Measurements from ENCODE around the gene IL2RG.

Gene IL2RG

DNA sequence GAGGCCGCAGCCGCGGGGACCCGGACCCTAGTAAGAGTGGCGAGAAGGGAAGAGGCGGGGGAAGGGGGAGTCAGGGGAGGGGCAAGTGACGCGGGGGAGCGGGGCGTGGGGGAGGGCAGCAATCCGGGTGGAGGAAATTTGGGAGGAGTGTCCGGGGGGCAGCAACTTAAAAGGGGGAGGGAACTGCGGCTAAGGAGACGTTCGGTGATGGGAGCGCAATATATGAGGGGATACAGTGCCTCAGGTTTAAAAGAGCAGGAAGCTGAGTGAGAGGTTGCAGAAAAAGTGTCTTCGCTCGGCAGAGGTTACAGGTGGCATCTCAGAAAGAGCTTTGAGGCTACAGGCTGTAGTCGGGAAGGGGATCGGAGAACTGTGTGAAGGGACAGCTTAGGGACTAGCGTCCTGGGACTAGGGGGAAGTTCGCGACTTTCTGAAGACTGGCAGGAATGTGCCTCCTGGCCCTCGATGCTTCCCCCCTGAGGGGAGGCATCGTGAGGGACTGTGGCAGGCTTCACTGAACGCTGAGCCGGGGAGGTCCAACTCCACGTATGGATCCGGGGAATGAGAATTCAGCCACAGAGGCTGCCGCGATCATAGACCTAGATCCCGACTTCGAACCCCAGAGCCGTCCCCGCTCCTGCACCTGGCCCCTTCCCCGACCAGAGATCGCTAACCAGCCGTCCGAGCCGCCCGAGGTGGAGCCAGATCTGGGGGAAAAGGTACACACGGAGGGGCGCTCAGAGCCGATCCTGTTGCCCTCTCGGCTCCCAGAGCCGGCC is 15.2 kb downstream of the IL2RG start:
- TF ChIP-seq, protein P1, sequence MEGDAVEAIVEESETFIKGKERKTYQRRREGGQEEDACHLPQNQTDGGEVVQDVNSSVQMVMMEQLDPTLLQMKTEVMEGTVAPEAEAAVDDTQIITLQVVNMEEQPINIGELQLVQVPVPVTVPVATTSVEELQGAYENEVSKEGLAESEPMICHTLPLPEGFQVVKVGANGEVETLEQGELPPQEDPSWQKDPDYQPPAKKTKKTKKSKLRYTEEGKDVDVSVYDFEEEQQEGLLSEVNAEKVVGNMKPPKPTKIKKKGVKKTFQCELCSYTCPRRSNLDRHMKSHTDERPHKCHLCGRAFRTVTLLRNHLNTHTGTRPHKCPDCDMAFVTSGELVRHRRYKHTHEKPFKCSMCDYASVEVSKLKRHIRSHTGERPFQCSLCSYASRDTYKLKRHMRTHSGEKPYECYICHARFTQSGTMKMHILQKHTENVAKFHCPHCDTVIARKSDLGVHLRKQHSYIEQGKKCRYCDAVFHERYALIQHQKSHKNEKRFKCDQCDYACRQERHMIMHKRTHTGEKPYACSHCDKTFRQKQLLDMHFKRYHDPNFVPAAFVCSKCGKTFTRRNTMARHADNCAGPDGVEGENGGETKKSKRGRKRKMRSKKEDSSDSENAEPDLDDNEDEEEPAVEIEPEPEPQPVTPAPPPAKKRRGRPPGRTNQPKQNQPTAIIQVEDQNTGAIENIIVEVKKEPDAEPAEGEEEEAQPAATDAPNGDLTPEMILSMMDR (conservative IDR thresholded peaks at IDR 0.05; ENCODE audit: low read depth, low read length), result no peak
- no peak for DNase-seq (ENCODE audit: low read depth)
- H3K4me3 ChIP-seq (ENCODE audit: low read depth, low read length), result peak overlapping the region; percentile 61

DNA sequence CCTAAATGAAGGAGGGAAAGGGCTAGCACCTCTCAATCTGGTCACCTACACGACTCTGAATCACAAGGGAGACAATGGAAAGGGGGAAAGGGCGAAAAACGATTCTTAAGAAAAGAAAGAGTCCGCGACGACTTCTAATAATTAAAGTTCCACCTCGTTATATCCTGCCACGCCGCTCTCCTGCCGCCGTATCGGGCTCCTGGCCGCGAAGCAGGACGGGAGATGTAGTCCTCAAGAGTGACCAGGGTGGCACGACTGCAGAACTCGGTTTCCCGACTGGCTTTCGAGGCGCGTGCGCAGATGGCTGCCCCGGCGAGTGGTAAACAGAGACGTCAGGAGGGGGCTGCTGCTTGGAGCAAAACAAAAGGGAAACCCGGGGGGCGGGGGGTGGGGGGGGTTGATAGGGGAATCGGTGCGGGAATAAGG is 15.8 kb downstream of the IL2RG start, which contains the start of gene FOXO4:
Gene FOXO4 (plus strand): TSS at position 297 of the 426 bp plus-strand sequence. CDS start 678 bp downstream, outside the sequence.
- peak; percentile 89 for DNase-seq (ENCODE audit: low read depth)
- peak within 1 kb of the TSS; percentile 61 for H3K4me3 ChIP-seq (ENCODE audit: low read depth, low read length)
- TF ChIP-seq, protein P1 (conservative IDR thresholded peaks at IDR 0.05; ENCODE audit: low read depth, low read length), result no peak

DNA sequence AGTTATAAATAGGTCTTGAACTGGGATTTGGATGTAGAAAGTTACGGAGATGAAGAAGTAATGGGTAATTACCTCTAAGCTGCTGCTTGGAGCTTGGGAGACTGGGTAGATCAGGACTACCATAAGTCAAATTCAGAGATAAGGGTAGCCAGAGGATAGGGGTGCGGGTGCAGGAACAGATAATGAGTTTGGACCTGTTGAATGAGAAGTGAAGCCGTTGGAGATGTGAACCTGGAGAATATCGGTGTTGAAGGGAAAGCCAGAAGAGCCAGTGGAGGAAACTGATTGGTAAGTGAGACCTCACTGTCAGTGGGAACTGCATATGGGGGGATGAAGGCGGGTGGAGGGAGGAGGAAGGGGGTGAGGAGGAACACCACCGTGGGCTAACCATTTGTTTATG is 16.3 kb downstream of the IL2RG start:
- peak overlapping the region; percentile 61 for H3K4me3 ChIP-seq (ENCODE audit: low read depth, low read length)
- TF ChIP-seq, protein P1 (conservative IDR thresholded peaks at IDR 0.05; ENCODE audit: low read depth, low read length), result no peak
- no peak for DNase-seq (ENCODE audit: low read depth)

GRCh38 chrX:71091263-71091662 is 20.1 kb downstream of the IL2RG start:
- DNase-seq (ENCODE audit: low read depth), result no peak
- no peak overlapping the region for H3K4me3 ChIP-seq (ENCODE audit: low read depth, low read length)
- TF ChIP-seq, protein P1 (conservative IDR thresholded peaks at IDR 0.05; ENCODE audit: low read depth, low read length), result no peak

- TF ChIP-seq, protein P1 (conservative IDR thresholded peaks at IDR 0.05; ENCODE audit: low read depth, low read length), result no peak
- no peak overlapping the region for H3K4me3 ChIP-seq (ENCODE audit: low read depth, low read length)
- DNase-seq (ENCODE audit: low read depth), result no peak
Measured at GRCh38 chrX:71085900-71086299, 25.5 kb downstream of the IL2RG start.

GRCh38 chrX:71082822-71083221 is 28.6 kb downstream of the IL2RG start:
- H3K4me3 ChIP-seq (ENCODE audit: low read depth, low read length), result no peak overlapping the region
- TF ChIP-seq, protein P1 (conservative IDR thresholded peaks at IDR 0.05; ENCODE audit: low read depth, low read length), result no peak
- no peak for DNase-seq (ENCODE audit: low read depth)
